Erythroblast (primary cell): ENCODE data around the gene UBE2D3.

Experiments used
- DNase-seq, 2 experiments: peaks; one replicate each; lab custom pipeline; 2025; lab: John Stamatoyannopoulos, UW
- GATA1 ChIP-seq: IDR thresholded peaks from 2 replicates; pipeline ENCODE4 v1.6.1; 2011; ENCODE audit warnings: low read depth, mild to moderate bottlenecking, control low read depth, low read length, moderate library complexity
- POLR2A ChIP-seq: IDR thresholded peaks from 2 replicates; pipeline ENCODE4 v1.6.1; 2011; ENCODE audit warnings: mild to moderate bottlenecking, low read length

Gene UBE2D3

DNA sequence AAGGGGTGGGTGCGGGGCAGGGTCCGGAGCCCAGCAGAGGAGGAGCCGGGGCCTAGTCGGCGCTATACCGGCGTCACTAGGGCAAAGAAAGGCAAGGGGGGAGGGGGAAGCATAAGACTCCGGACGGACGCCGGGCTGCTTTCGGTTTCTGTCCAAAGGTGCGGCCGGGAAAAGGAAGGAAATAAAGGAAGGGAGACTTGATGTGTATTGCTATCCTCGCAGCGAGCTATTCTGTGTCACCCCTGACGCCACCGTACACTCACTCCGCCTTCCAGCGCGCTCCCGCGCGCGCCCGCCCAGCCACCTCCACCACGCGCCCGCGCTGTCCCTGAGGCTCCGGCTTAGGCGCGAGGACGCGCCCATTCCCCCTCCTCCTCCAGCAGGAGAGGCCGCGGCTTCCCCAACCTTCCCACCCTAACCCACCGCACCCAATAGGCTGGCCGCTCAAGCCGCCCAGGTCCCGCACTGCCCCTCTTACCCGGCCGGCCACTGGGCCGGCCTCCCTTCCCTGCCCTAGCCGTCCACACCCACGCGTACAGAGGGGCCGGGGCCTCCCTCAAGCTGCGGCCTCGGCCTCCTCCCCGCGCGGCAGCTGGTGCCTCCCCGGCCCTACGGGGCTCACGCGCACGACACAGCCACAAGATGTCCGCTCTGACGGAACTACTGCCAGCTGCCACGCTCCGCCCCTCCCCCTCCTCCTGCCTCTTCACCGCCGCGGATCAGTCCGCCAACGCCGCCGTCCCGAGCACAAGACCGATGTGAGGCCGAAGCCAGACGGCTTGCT, at the start of gene UBE2D3:
TSS of gene UBE2D3 (minus strand) at position 662 of the 784 bp plus-strand sequence. CDS start 1,043 bp downstream, outside the sequence.
- peak; percentile 99 for DNase-seq
- no peak for TF ChIP-seq GATA1
- peak; percentile 93 for TF ChIP-seq POLR2A

DNA sequence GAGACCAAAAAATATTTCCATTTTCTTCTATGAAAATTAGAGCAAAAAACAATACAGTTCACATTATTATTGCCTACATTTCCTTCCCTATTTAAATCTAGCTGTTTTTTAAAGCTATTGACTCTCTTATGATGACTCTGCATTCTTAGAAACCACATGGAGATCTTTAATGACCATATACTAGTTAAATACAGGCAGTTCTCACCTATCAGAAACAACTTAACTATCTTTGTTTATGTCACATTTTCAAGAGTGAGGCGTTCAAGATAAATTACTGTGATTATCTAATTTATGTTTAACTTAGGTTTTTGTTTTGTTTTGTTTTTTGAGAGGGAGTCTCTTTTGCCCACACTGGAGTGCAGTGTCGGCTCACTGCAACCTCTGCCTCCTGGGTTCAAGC, 44.4 kb upstream of the UBE2D3 start:
- peak; percentile 64 to 65 for DNase-seq
- TF ChIP-seq GATA1 (no peak), POLR2A (no peak)

DNA sequence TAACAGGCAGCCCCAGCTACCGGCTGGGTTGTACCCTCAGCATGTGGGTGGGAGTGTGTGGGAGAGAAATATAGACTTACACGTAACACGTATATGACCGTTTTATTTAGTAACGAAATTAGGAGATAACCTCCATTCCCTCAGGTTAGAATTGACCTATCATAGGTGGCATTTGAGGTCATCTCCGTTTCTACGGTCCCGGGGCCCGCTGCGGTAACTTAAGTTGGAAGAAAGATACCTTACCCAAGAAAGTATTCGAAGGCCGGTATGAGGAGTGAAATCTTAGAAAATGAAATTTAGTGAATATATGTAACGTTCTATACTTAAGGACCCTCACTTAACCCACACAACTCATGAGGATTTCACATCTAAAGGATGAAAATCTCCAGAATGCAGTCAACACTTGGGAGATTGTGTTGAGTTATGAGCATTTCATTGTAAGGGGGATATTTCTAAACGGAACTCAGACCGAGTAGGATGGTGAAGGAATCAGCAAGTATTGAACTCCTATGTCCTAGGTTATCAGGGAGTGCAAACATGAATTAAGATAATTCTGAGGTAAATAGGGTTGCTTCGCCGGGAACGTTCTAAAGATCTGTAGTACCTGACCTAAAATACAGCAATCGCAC, 42.3 kb upstream of the UBE2D3 start:
- TF ChIP-seq POLR2A: no peak
- TF ChIP-seq GATA1: no peak
- DNase-seq: peak in 1 of 2 experiments; percentile 54

DNA sequence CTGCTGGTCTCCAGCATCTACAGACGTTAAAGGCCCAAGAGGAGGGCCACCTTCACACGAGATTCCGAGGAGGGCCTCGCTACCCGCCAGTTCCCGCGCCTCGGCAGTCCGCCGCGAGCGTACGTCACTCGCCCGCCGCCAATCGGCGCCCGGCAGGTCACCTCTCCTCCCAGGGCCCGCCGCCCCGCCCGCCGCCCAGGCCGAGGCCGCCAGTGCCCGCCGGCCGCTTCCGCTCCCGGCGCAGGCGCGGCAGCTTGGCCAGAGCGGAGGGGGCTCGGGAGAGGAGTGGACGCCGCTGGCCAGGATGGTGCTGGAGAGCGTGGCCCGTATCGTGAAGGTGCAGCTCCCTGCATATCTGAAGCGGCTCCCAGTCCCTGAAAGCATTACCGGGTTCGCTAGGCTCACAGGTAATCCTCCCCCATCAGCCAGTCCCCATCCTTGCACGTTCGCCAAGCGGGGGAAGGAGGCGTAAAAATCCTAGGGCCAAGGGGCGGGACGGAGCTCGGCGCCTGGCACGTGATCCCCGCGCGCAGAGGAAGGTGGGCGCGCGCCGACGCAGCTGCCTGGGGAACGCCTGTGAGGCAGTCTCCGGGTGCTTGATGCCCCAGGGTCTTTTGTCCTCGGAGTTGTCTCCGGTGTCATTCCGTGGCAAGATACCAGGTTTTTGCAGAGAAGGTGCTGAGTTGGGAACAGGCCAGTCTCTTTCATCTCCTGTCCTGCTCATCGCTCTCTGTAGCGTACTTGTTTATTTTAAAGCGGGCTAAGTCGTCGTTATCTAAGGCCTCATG, 41.6 kb upstream of the UBE2D3 start, which contains the start of gene CISD2:
TSS of gene CISD2 (plus strand) at position 212 of the 788 bp plus-strand sequence. CDS start at position 305, 93 bp downstream.
- DNase-seq: peak; percentile 97
- TF ChIP-seq POLR2A: peak; percentile 99
- no peak for TF ChIP-seq GATA1

DNA sequence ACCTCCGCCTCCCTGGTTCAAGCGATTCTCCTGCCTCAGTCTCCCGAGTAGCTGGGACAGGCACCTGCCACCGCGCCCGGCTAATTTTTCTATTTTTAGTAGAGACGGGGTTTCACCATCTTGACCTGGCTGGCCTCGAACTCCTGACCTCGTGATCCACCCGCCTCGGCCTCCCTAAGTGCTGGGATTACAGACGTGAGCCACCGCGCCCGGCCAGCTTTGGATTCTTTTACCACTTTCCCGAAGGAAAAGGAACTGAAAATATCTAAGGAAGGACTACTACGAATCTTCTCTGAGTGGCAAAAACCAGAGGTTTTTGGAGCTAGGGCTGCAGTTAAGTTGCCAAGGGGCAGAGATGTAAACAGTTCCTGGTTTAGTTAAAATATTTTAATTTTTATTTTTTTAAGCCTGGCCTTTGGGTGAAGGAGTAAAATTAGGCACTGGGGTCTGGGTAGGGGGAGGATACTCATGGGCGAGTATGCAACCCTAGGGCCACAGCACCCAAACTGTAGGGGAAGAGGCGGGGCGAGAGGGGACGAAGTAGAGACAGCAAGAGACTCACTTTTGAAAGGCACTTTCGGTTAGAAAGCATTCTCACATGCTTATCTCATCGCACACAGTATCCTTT, 40.9 kb upstream of the UBE2D3 start:
- TF ChIP-seq POLR2A (no peak), GATA1 (no peak)
- DNase-seq: no peak

DNA sequence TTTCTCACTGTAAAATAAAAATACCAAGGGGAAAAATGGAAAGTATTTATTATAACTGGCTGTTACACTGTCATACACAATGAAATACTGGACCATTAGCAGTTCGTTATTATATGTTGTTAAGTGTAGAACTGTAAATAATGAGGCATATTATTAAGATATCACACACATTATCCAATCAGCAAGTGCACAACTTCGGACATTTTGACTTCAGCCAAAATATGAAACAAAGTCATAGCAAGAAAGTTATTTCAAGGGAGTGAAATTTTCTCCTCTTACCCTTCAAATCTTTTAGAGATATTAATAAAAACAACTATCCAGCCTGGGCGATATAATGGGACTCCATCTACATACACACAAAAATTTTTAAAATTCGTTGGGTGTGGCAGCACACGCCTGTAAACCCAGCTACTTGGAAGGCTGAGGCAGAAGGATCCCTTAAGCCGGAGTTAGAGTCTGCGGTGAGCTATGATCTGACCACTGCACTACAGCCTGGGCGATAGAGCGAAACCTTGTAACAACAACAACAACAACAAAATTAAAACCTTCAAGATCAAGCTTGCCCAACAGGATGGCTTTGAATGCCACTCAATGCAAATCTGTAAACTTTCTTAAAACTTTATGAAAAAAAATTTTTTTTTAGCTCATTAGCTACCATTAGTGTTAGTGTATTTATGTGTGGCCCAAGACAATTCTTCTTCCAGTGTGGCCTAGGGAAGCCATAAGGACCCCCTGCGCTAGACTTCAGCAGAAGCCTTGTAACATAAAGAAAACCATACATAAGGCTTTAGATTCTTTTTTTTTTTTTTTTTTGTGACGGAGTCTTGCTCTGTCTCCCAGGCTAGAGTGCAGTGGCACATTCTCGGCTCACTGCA, 40.2 kb upstream of the UBE2D3 start:
- DNase-seq: peak; percentile 57 to 61
- TF ChIP-seq GATA1 (no peak), POLR2A (peak; percentile 47)

DNA sequence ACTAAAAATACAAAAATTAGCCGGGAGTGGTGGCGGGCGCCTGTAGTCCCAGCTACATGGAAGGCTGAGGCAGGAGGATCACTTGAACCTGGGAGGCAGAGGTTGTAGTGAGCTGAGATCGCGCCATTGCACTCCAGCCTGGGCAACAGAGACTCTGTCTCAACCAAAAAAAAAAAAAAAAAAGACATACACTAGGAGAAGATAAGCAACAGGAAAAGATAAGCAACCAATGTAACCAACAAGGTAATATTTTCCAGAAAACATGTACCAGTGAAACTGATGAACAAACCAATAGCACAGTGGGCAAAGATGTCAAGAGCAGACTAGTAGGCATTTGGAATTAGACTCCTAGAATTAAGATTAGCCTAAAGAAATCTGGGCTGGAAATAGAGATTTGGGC, 38.0 kb upstream of the UBE2D3 start:
- peak in 1 of 2 experiments; percentile 32 for DNase-seq

DNA sequence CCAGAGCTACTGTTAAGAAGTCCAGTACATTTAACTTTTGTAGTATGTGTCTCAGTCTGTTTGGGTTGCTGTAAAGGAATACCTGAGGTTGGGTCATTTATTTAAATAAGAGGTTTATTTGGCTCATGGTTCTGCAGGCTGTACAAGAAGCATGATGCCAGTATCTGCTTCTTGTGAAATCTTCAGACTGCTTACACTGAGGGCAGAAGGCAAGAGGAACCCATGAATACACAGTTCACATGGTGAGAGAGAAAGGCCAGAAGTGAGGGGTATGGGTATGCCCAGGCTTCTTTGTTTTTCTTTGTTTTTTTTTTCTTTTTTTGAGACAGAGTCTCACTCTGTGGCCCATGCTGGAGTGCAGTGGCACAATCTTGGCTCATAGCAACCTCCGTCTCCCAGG, 35.4 kb upstream of the UBE2D3 start:
- DNase-seq: no peak

DNA sequence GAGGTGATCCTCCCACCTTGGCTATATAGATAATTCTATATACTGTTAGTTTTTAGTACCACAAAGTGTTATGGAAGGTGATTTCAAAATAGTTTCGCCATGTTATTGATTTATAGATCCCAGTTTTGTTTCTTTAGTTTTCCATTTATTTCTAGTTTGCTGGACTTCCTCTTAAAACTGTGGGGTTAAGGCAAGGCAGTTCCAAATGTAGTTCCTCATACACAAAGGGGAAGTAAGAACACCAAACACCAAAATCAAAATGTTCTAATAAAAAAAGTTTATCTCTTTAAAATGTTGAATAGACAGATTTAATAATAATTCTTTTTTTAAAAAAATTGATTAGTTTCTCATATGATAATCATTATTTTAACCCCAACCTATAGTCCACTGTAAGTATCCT, 34.7 kb upstream of the UBE2D3 start:
- TF ChIP-seq POLR2A: no peak
- no peak for DNase-seq

More for the DNA sequence above, 35.4 kb upstream of the UBE2D3 start:
- TF ChIP-seq POLR2A: no peak
- no peak for TF ChIP-seq GATA1

DNA sequence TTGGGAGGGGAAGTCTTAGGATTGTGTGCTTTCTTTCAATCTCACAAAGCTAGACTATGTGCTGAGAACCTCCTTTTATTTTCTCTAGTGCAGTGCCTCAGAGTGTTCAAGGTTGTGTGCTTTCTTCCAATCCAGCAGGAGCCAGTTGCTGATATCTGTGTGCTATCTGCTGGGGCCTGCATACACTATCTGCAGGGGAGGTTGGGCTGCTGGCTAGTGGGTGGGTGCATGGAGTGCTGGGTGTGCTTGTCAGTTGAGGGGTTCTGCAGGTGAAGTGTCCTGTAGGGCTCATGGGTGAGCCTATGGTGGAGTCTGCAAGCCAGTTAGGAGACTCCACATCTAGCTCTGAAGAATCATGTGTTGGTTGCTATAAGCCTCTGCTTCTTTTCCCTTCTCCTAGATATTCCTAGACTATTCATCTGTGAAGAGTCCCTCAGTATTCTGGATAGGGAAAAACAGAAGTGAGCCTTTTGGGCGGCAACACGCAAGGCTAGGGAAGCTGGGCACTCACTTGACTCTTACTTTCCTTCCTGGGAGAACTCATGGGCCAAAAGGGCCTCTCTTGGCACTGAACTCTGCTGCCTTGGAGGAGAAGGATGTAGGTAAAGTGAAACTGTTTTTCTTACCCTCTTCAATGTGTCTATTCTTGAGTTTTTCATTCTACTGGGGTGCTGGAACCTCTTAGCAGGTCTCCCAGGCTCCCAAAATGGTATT, 33.4 kb upstream of the UBE2D3 start:
- peak; percentile 49 to 81 for DNase-seq
- TF ChIP-seq GATA1 (no peak), POLR2A (peak; percentile 32)

DNA sequence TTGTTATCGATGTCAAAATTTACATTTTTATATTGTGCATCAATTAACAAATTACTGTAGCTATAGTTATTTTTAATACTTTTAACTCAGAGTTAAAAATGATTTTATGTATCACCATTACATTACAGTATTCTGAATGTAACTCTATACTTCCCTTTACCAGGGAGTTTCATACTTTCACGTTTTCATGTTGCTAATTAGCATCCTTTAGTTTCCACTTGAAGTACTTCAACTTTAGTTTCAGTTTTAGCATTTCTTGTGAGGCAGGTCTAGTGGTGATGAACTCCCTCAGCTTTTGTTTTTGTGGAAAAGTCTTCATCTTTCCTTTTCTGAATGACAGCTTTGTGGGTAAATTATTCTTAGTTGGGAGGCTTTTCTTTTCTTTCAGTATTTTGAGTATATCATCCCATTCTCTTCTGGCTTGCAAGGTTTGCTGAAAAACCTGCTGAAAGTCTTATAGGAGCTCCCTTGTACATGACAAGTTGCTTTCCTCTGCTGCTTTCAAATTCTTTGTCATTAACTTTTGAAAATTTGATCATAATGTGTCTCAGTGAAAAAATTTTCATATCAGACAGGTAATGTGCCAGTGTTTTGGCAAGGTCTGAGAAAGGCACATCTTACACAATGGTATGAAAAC, 31.6 kb upstream of the UBE2D3 start:
- TF ChIP-seq GATA1 (no peak), POLR2A (no peak)
- no peak for DNase-seq

DNA sequence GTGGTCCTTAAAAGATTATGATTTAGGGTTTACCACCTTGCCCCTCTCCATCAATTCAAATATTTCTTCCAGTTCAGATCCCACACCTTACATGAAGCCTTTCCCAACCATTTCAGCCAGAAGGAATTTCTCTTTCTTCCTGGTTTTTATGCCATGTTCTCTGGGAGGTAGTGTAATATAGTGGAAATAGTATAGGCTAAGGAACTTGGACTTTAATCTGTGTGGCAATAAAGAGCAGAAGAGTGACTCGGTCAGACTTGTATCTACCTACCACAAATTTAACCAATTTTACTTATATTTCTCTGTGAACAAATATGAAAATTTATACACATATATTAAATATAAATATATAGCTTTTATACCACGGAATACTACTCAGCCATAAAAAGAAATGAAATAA, 23.0 kb upstream of the UBE2D3 start:
- DNase-seq: no peak
- no peak for TF ChIP-seq GATA1
- TF ChIP-seq POLR2A: no peak
